Measurements from ENCODE around the gene INPP5B. TPM values are rescaled to one million over a fixed set of nuclear protein-coding genes. Genes with fewer than 3 reads are reported as not detected.

The INPP5B gene
- total and polyA plus RNA-seq, 2 of the 13 experiments (the other 11 are each of a cell fraction or from before 2014, with no cell fraction given), result 9.0 to 9.8 TPM

GRCh38 chr1:37989361-37989930 lies 42.6 kb upstream of the INPP5B start:
- Histone ChIP-seq H3K79me2 (ENCODE audit: insufficient read depth, low read length) (peaks cover 9% of the 10 kb centered on the region), H3K4me2 (ENCODE audit: low read depth, low read length) (peak overlapping the region; percentile 75), H2AFZ (ENCODE audit: low read length) (peak overlapping the region; percentile 65), H3K27me3 (ENCODE audit: control insufficient read depth in 1 of 2, insufficient read depth in 2 of 2, low read length in 2 of 2) (no peaks in the 10 kb centered on the region; a peak in 1 of 5 replicates), H3K9ac (ENCODE audit: insufficient read depth, low read depth, low read length) (peak overlapping the region; percentile 90), H3K9me3 (ENCODE audit: low read length) (no peaks in the 10 kb centered on the region), H3K27ac (ENCODE audit: extremely low read length, insufficient read depth, low read length) (peak overlapping the region; percentile 63), H3K4me1 (ENCODE audit: insufficient read depth, low read length) (peaks cover 19% of the 10 kb centered on the region), H3K4me3 (replicated peaks in 1 of 3; ENCODE audit: insufficient read depth in 1 of 3, low read depth in 2 of 3, low read length in 3 of 3) (peak overlapping the region; percentile 84 to 96 (median 95)), H4K20me1 (ENCODE audit: insufficient read depth, low read length) (peaks cover 11% of the 10 kb centered on the region; the same call in 1 of the 2 replicates), H3K36me3 (replicated peaks in 1 of 2; ENCODE audit: control insufficient read depth in 1 of 2, insufficient read depth in 2 of 2, low read length in 2 of 2) (peaks cover 4 to 25% of the 10 kb centered on the region in 2 experiments)
- in situ Hi-C loops (cut with HindIII; ENCODE audit: extremely low pct_ligation_motif_present, low pct_unique_long_range_greater_than_20kb), result no loop called here
- under 1% methylated on average over 17 of the region's 30 CpGs for WGBS (ENCODE audit: low lambda C conversion rate)
- intact Hi-C loops (cut with micrococcal nuclease; ENCODE audit: unreplicated experiment), result no loop called here
- ATAC-seq, result peak; percentile 51
- CTCF ChIA-PET (ENCODE audit: low intra/inter-chr PET ratio, low total read pairs), result interaction anchor here (0.7 to 3.1 kb wide), 5 partner anchors 15 to 99 kb away, joined by 3 to 45 read pairs (median 6); partner anchors contain the start of gene UTP11
- FAIRE-seq, result no peak
- no peak for DNase-seq (ENCODE audit: low spot score)
- POLR2A ChIA-PET, result interaction anchor here (1.5 to 3.3 kb wide), 5 partner anchors 11 to 25 kb away, joined by 3 to 27 read pairs (median 13); partner anchors contain the start of gene UTP11
- BruUV-seq (replicated peaks), result TSS peak; percentile 71
- no peak for TF ChIP-seq ZNF687 (CRISPR knock-in tag; IDR thresholded peaks at IDR 0.05)
- no peak for TF ChIP-seq RORA (CRISPR knock-in tag; IDR thresholded peaks at IDR 0.05)
- no peak for TF ChIP-seq ZNF574 (CRISPR knock-in tag; IDR thresholded peaks at IDR 0.05)
- TF ChIP-seq RELA (CRISPR knock-in tag; IDR thresholded peaks at IDR 0.05), result no peak
- no peak for TF ChIP-seq POGK (CRISPR knock-in tag; conservative IDR thresholded peaks at IDR 0.05)
- TF ChIP-seq ZNF569 (CRISPR knock-in tag; IDR thresholded peaks at IDR 0.05; ENCODE audit: borderline replicate concordance), result no peak
- TF ChIP-seq ARNT (IDR thresholded peaks at IDR 0.05), result no peak
- no peak for TF ChIP-seq ZC3H4 (CRISPR knock-in tag; IDR thresholded peaks at IDR 0.05; ENCODE audit: borderline replicate concordance)
- no peak for TF ChIP-seq SMAD3 (CRISPR knock-in tag; IDR thresholded peaks at IDR 0.05)
- TF ChIP-seq IKZF1 (IDR thresholded peaks at IDR 0.05), result no peak
- TF ChIP-seq E2F2 (CRISPR knock-in tag; IDR thresholded peaks at IDR 0.05; ENCODE audit: borderline replicate concordance), result 0 out of 2 replicates have a peak, but pooled peaks have one; percentile 28
- TF ChIP-seq ZNF276 (CRISPR knock-in tag; IDR thresholded peaks at IDR 0.05; ENCODE audit: low read depth), result no peak
